Measurements from ENCODE around the gene SDR9C7. TPM values are rescaled to one million over a fixed set of nuclear protein-coding genes. Genes with fewer than 3 reads are reported as not detected.

Gene SDR9C7
- total and polyA plus RNA-seq, 2 of the 8 experiments (the other 6 are each of a cell fraction or from before 2014, with no cell fraction given), result 0.11 TPM; not detected in 1

DNA sequence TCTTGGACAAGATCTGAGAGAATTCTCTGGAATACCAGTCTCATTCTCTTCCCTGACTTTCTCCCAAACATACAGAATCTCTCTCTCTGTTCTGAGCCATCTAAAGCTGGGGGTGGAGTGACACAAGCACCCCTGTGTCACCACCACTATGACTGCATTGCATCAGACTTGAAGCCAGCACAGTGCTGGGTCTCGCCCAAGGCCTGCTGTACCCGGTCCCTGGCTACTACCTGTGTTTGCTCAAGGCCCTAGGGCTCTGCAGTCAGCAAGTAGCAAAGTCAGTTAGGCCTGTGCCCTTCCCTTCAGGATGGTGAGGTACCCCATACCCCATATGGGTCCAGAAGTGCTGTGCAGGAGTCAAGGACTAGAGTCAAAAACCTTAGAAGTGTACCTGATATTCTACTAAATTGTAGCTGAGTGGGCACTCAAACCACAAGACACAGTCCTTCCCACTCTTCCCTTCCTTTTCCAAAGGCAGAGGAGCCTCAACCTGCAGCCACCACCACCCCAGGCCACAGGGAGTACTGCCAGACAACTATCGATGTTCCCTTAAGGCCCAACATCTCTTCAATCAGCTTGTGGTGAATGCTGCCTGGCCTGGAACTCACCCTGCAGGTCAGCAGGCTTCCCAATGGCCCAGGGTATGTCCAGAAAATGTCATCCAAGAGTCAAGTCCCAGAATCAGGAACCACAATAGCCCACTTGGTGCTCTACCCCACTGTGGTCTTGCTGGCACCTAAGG is 44.4 kb upstream of the SDR9C7 start (continued):
- TF ChIP-seq, protein P1, sequence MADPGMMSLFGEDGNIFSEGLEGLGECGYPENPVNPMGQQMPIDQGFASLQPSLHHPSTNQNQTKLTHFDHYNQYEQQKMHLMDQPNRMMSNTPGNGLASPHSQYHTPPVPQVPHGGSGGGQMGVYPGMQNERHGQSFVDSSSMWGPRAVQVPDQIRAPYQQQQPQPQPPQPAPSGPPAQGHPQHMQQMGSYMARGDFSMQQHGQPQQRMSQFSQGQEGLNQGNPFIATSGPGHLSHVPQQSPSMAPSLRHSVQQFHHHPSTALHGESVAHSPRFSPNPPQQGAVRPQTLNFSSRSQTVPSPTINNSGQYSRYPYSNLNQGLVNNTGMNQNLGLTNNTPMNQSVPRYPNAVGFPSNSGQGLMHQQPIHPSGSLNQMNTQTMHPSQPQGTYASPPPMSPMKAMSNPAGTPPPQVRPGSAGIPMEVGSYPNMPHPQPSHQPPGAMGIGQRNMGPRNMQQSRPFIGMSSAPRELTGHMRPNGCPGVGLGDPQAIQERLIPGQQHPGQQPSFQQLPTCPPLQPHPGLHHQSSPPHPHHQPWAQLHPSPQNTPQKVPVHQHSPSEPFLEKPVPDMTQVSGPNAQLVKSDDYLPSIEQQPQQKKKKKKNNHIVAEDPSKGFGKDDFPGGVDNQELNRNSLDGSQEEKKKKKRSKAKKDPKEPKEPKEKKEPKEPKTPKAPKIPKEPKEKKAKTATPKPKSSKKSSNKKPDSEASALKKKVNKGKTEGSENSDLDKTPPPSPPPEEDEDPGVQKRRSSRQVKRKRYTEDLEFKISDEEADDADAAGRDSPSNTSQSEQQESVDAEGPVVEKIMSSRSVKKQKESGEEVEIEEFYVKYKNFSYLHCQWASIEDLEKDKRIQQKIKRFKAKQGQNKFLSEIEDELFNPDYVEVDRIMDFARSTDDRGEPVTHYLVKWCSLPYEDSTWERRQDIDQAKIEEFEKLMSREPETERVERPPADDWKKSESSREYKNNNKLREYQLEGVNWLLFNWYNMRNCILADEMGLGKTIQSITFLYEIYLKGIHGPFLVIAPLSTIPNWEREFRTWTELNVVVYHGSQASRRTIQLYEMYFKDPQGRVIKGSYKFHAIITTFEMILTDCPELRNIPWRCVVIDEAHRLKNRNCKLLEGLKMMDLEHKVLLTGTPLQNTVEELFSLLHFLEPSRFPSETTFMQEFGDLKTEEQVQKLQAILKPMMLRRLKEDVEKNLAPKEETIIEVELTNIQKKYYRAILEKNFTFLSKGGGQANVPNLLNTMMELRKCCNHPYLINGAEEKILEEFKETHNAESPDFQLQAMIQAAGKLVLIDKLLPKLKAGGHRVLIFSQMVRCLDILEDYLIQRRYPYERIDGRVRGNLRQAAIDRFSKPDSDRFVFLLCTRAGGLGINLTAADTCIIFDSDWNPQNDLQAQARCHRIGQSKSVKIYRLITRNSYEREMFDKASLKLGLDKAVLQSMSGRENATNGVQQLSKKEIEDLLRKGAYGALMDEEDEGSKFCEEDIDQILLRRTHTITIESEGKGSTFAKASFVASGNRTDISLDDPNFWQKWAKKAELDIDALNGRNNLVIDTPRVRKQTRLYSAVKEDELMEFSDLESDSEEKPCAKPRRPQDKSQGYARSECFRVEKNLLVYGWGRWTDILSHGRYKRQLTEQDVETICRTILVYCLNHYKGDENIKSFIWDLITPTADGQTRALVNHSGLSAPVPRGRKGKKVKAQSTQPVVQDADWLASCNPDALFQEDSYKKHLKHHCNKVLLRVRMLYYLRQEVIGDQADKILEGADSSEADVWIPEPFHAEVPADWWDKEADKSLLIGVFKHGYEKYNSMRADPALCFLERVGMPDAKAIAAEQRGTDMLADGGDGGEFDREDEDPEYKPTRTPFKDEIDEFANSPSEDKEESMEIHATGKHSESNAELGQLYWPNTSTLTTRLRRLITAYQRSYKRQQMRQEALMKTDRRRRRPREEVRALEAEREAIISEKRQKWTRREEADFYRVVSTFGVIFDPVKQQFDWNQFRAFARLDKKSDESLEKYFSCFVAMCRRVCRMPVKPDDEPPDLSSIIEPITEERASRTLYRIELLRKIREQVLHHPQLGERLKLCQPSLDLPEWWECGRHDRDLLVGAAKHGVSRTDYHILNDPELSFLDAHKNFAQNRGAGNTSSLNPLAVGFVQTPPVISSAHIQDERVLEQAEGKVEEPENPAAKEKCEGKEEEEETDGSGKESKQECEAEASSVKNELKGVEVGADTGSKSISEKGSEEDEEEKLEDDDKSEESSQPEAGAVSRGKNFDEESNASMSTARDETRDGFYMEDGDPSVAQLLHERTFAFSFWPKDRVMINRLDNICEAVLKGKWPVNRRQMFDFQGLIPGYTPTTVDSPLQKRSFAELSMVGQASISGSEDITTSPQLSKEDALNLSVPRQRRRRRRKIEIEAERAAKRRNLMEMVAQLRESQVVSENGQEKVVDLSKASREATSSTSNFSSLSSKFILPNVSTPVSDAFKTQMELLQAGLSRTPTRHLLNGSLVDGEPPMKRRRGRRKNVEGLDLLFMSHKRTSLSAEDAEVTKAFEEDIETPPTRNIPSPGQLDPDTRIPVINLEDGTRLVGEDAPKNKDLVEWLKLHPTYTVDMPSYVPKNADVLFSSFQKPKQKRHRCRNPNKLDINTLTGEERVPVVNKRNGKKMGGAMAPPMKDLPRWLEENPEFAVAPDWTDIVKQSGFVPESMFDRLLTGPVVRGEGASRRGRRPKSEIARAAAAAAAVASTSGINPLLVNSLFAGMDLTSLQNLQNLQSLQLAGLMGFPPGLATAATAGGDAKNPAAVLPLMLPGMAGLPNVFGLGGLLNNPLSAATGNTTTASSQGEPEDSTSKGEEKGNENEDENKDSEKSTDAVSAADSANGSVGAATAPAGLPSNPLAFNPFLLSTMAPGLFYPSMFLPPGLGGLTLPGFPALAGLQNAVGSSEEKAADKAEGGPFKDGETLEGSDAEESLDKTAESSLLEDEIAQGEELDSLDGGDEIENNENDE (IDR thresholded peaks at IDR 0.05; ENCODE audit: insufficient replicate concordance, low read length), result no peak
- TF ChIP-seq HDAC6 (IDR thresholded peaks at IDR 0.05; ENCODE audit: low read depth, low read length) (no peak), EZH2 (IDR thresholded peaks at IDR 0.05; ENCODE audit: low read depth, low read length, severe bottlenecking) (no peak), SRF (IDR thresholded peaks at IDR 0.05; ENCODE audit: low read depth, low read length) (no peak), EGR1 (IDR thresholded peaks at IDR 0.05; ENCODE audit: borderline replicate concordance, low read depth, low read length) (no peak), ZNF274 (IDR thresholded peaks at IDR 0.05; ENCODE audit: borderline replicate concordance, extremely low read depth, low read length) (no peak)

All from H1 (cell line).